Epidermal melanocyte (primary cell): ENCODE results near the gene SMU1.
"Not testable (repeated sequence)": the region's sequence is repeated elsewhere in the genome, so short reads cannot be mapped to it uniquely, and the experiment has no call there.

Experiments used
- DNase-seq: peaks from one replicate; pipeline ENCODE4 v3.0.0; 2011; ENCODE audit warnings: low spot score; ENCODE audit not compliant: insufficient read length

The SMU1 gene

GRCh38 chr9:33105959-33106358 lies 29.5 kb upstream of the SMU1 start:
- no peak for DNase-seq

GRCh38 chr9:33105504-33105903 lies 29.0 kb upstream of the SMU1 start:
- DNase-seq, result no peak

- no peak for DNase-seq
Measured at GRCh38 chr9:33104401-33104800, 27.9 kb upstream of the SMU1 start.

GRCh38 chr9:33103501-33104281 lies 27.2 kb upstream of the SMU1 start:
- DNase-seq, result no peak

GRCh38 chr9:33102551-33103210 lies 26.2 kb upstream of the SMU1 start:
- DNase-seq, result no peak

- no peak for DNase-seq
Measured at GRCh38 chr9:33101104-33101951, 24.9 kb upstream of the SMU1 start.

GRCh38 chr9:33099754-33100153 lies 23.3 kb upstream of the SMU1 start:
- DNase-seq, result no peak

GRCh38 chr9:33097192-33097591 lies 20.7 kb upstream of the SMU1 start:
- no peak for DNase-seq

GRCh38 chr9:33092634-33093033 lies 16.2 kb upstream of the SMU1 start:
- no peak for DNase-seq

GRCh38 chr9:33085672-33086071 lies 9.2 kb upstream of the SMU1 start:
- DNase-seq, result not testable (repeated sequence)

GRCh38 chr9:33082538-33083326 lies 6.3 kb upstream of the SMU1 start:
- no peak for DNase-seq

- DNase-seq, result no peak
Measured at GRCh38 chr9:33082128-33082527, 5.7 kb upstream of the SMU1 start.

- DNase-seq, result peak; percentile 89
Measured at GRCh38 chr9:33081128-33081851, 4.8 kb upstream of the SMU1 start.

GRCh38 chr9:33080534-33080933 lies 4.1 kb upstream of the SMU1 start:
- DNase-seq, result no peak

GRCh38 chr9:33068991-33069390 lies 7.5 kb downstream of the SMU1 start:
- no peak for DNase-seq

- no peak for DNase-seq
Measured at GRCh38 chr9:33065157-33066076, 11.1 kb downstream of the SMU1 start.

GRCh38 chr9:33051144-33051543 lies 25.3 kb downstream of the SMU1 start:
- no peak for DNase-seq

GRCh38 chr9:33049680-33050361 lies 26.7 kb downstream of the SMU1 start:
- no peak for DNase-seq

- DNase-seq, result no peak
Measured at GRCh38 chr9:33048054-33048465, 28.4 kb downstream of the SMU1 start.
